Right atrium auricular region (tissue), 2 donors: ENCODE data around the gene NHLH2. TPM values are rescaled to one million over a fixed set of nuclear protein-coding genes. Genes with fewer than 3 reads are reported as not detected.

Experiments used
- DNase-seq: peaks from one replicate; pipeline ENCODE4 v3.0.0-alpha.2; 2019; ENCODE audit warnings: low spot score
- H3K27ac ChIP-seq, 2 donors: fragments of 200-600 bp; sonication (generic); 1 replicate in 1 of 2; 2 replicates in 1 of 2; pipeline ENCODE4 v1.5.1; 2016 to 2019
- H3K27me3 ChIP-seq, 2 donors: fragments of 200-600 bp; sonication (generic); one replicate each; pipeline versions ENCODE4 v1.5.1 to v1.6.0; 2017 to 2019
- H3K36me3 ChIP-seq: fragments of 200-600 bp; sonication (generic); one replicate; pipeline ENCODE4 v1.5.1; 2016
- H3K4me1 ChIP-seq, 2 donors: fragments of 200-600 bp; sonication (generic); one replicate each; pipeline versions ENCODE4 v1.5.1 to v1.6.0; 2017 to 2019
- H3K4me3 ChIP-seq, 2 donors: fragments of 200-600 bp; sonication (generic); 1 replicate in 1 of 2; 2 replicates in 1 of 2; pipeline ENCODE4 v1.5.1; 2017 to 2019; ENCODE audit warnings: mild to moderate bottlenecking in 1 of 2, moderate library complexity in 1 of 2
- H3K9me3 ChIP-seq, 2 donors: fragments of 200-600 bp; sonication (generic); one replicate each; pipeline ENCODE4 v1.5.1; 2019
- total RNA-seq, 2 donors: library from RNA; depleted of rRNA; stranded (reverse); fragments of >200 nt; gene quantifications; one replicate each; pipeline ENCODE4 v1.1.0, GENCODE V29; 2016
- TF ChIP-seq, protein P1 (sequence below), 2 donors: fragments of 200-600 bp; sonication (generic); IDR thresholded peaks; one replicate each; pipeline ENCODE4 v1.5.1; 2019; ENCODE audit warnings: antibody characterized with exemption in 2 of 2

The NHLH2 gene
- total RNA-seq, result not detected

GRCh38 chr1:115840605-115841460 lies at the start of gene NHLH2:
NHLH2 (minus strand) TSS chr1:115841126; CDS start chr1:115838372, 2,754 bp downstream.
- Histone ChIP-seq H3K9me3 (no peaks in the 10 kb centered on the region), H3K36me3 (no peaks in the 10 kb centered on the region), H3K4me3 (no peak within 1 kb of the TSS), H3K27ac (no peak within 1 kb of the TSS), H3K4me1 (peaks cover 0 to 26% of the 10 kb centered on the region in 2 donors), H3K27me3 (peaks cover 25 to 36% of the 10 kb centered on the region in 2 donors)
- TF ChIP-seq, protein P1, sequence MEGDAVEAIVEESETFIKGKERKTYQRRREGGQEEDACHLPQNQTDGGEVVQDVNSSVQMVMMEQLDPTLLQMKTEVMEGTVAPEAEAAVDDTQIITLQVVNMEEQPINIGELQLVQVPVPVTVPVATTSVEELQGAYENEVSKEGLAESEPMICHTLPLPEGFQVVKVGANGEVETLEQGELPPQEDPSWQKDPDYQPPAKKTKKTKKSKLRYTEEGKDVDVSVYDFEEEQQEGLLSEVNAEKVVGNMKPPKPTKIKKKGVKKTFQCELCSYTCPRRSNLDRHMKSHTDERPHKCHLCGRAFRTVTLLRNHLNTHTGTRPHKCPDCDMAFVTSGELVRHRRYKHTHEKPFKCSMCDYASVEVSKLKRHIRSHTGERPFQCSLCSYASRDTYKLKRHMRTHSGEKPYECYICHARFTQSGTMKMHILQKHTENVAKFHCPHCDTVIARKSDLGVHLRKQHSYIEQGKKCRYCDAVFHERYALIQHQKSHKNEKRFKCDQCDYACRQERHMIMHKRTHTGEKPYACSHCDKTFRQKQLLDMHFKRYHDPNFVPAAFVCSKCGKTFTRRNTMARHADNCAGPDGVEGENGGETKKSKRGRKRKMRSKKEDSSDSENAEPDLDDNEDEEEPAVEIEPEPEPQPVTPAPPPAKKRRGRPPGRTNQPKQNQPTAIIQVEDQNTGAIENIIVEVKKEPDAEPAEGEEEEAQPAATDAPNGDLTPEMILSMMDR (IDR thresholded peaks at IDR 0.05), result no peak
- no peak for DNase-seq

DNA sequence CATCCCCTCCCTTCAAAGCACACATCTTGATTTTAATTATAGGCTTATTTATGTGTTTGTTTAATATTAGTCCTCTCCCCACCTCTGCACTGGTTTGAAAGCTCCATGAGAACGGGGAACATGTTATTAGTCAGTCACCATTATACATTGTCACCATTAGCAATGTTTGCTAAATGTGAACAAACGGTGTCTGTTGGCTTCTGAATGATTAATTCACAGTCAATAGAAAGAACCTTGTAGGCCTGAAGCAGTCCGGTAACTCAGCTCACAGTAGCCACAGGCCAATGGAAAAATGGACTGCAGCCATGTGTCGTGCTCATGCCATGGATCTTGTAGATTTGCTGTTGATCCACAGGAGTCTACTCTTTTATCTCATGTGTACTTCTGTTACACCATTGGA lies 49.7 kb upstream of the NHLH2 start:
- H3K4me3 ChIP-seq, result no peak overlapping the region

DNA sequence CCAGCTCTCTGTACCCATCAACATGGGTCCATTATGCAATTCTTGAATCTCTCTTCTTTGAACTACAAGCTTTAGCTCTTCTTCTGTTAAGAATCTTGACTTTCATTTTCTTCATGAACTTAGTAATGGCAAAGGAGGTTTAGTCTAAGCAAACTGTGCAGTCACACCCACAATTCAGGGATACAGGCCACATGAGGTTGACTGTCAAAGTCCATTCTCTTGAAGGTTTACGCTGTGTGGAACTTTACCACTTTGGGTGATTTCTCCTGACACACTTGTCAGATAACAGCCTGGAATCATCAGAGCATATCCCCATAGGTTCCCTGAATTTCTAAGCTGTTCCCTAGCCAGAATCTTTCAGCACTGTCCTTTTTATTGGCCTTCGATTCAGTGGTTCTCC lies 48.0 kb upstream of the NHLH2 start:
- Histone ChIP-seq H3K27ac (no peak overlapping the region), H3K9me3 (no peaks in the 10 kb centered on the region), H3K4me3 (no peak overlapping the region), H3K36me3 (no peaks in the 10 kb centered on the region), H3K27me3 (no peaks in the 10 kb centered on the region), H3K4me1 (no peaks in the 10 kb centered on the region)
- TF ChIP-seq, protein P1 (IDR thresholded peaks at IDR 0.05), result no peak
- DNase-seq, result no peak

More for the DNA sequence above, 49.7 kb upstream of the NHLH2 start:
- H3K36me3 ChIP-seq, result no peaks in the 10 kb centered on the region
- H3K4me1 ChIP-seq, result no peaks in the 10 kb centered on the region
- DNase-seq, result no peak
- no peak overlapping the region for H3K27ac ChIP-seq
- no peaks in the 10 kb centered on the region for H3K9me3 ChIP-seq
- TF ChIP-seq, protein P1 (IDR thresholded peaks at IDR 0.05), result no peak
- H3K27me3 ChIP-seq, result no peaks in the 10 kb centered on the region

DNA sequence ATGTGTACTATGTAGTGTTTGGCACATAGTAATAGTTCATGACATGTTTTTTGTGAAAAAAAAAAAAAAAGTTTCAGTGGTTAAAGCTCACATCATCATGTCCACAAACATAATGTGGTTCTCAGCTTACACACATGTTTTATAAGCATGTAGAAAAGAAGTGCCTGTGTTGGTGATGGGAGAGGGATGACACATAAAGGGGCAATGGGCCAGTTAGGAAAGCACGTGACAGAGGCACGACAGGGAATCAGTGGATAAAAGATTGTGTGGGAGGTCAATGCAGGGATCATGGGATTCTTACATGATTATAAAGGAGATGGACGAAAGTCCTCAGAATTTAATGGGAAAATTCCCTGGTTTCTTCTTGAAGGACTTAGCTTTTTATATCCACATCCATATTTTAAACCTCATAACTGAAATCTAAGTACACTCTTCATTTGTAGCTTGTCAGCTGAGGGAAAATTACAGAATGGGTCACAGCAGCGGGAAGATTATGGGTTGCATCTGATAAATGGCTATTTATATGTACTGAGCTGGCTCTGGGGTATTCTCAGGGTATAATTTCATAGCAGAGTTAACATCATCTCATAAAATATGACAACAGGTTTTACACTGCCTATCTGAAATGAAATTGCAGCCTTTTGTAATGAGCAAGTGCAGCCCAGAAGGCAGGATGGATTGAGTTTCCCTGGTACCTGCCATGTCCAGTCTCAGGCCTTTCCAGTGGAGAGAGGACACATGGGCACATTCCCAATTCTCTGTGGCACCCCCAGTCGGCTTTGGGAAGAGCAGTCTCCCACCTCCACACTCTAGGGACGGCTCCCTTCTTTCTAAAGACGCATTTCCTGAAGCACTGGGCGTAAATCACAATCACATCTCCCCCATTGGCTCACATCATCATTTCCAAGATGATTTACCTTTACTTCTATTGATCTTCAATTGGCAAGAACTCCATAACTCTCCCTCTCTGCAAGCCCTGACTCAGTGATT lies 42.3 kb upstream of the NHLH2 start:
- TF ChIP-seq, protein P1 (IDR thresholded peaks at IDR 0.05), result no peak
- H3K27ac ChIP-seq, result no peak overlapping the region
- H3K36me3 ChIP-seq, result no peaks in the 10 kb centered on the region
- no peaks in the 10 kb centered on the region for H3K27me3 ChIP-seq
- no peak for DNase-seq
- H3K4me3 ChIP-seq, result no peak overlapping the region
- no peaks in the 10 kb centered on the region for H3K4me1 ChIP-seq
- H3K9me3 ChIP-seq, result no peaks in the 10 kb centered on the region

GRCh38 chr1:115880981-115881672 lies 40.2 kb upstream of the NHLH2 start:
- no peaks in the 10 kb centered on the region for H3K27me3 ChIP-seq
- TF ChIP-seq, protein P1 (IDR thresholded peaks at IDR 0.05), result no peak
- no peaks in the 10 kb centered on the region for H3K36me3 ChIP-seq
- no peak overlapping the region for H3K27ac ChIP-seq
- no peak for DNase-seq
- no peaks in the 10 kb centered on the region for H3K9me3 ChIP-seq
- H3K4me1 ChIP-seq, result no peaks in the 10 kb centered on the region
- H3K4me3 ChIP-seq, result no peak overlapping the region
